GM12892 (cell line): ENCODE results near the gene LPCAT3.

Experiments used
- POLR2A ChIP-seq: IDR thresholded peaks from 2 replicates; pipeline ENCODE4 v1.6.1; 2011; ENCODE audit warnings: low read depth, low read length, control low read depth
- POLR2AphosphoS5 ChIP-seq: IDR thresholded peaks from 2 replicates; pipeline ENCODE4 v1.6.1; 2011; ENCODE audit warnings: low read depth, low read length, control low read depth
- TAF1 ChIP-seq: IDR thresholded peaks from 2 replicates; pipeline ENCODE4 v1.6.1; 2011; ENCODE audit warnings: low read depth, mild to moderate bottlenecking, control low read depth, low read length, borderline replicate concordance

DNA sequence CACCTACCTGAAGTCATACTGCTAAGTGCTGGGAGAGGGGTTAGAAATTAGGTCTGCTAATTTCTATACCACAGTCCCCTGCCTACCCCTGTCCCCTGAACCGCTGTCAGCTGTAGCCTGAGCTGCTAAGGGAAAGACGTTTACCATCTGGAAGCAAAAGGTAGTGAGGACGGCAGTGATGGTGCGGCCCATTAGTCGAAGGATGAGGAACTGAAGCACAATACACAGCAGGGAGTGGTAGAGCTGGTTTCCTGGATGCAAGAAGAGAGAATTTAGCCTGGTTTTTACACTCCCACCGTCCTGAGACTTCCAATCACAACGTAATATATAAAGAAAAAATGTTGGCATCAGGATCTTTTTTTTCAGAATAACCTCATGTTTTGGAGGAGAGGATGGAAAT, 35.7 kb downstream of the LPCAT3 start:
- TF ChIP-seq POLR2A = no peak
- no peak for TF ChIP-seq TAF1
- TF ChIP-seq POLR2AphosphoS5 = no peak
